HG03175 (cell line): ENCODE results near the gene ADGRE3.

Experiments
- ATAC-seq: cut with Tn5 transposase; IDR thresholded peaks from one replicate; pipeline ENCODE4 v1.9.1; 2021; ENCODE audit warnings: mild to moderate bottlenecking, moderate library complexity; ENCODE audit not compliant: unreplicated experiment

ADGRE3 gene, protein sequence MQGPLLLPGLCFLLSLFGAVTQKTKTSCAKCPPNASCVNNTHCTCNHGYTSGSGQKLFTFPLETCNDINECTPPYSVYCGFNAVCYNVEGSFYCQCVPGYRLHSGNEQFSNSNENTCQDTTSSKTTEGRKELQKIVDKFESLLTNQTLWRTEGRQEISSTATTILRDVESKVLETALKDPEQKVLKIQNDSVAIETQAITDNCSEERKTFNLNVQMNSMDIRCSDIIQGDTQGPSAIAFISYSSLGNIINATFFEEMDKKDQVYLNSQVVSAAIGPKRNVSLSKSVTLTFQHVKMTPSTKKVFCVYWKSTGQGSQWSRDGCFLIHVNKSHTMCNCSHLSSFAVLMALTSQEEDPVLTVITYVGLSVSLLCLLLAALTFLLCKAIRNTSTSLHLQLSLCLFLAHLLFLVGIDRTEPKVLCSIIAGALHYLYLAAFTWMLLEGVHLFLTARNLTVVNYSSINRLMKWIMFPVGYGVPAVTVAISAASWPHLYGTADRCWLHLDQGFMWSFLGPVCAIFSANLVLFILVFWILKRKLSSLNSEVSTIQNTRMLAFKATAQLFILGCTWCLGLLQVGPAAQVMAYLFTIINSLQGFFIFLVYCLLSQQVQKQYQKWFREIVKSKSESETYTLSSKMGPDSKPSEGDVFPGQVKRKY

GRCh38 chr19:14674764-14675163 lies at the start of gene ADGRE3:
Gene ADGRE3 (minus strand): TSS chr19:14674844. CDS start chr19:14674770, 74 bp downstream.
- ATAC-seq: no peak

- no peak for ATAC-seq
Observed at GRCh38 chr19:14722127-14722526, 47.5 kb upstream of the ADGRE3 start.

GRCh38 chr19:14719162-14719561 lies 44.5 kb upstream of the ADGRE3 start:
- ATAC-seq: no peak

- ATAC-seq: no peak
Observed at GRCh38 chr19:14718522-14719116, 44.0 kb upstream of the ADGRE3 start.

- ATAC-seq: no peak
Observed at GRCh38 chr19:14715841-14716240, 41.2 kb upstream of the ADGRE3 start.

DNA sequence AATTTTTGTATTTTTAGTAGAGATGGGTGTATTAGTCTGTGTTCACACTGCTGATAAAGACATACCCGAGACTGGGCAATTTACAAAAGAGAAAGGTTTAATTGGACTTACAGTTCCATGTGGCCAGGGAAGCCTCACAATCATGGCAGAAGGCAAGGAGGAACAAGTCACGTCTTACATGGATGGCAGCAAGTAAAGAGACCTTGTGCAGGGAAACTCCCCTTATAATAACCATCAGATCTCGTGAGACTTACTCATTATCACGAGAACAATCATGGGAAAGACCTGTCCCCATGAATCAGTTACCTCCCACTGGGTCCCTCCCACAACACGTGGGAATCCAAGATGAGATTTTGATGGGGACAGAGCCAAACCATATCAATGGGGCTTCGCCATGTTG lies 29.8 kb upstream of the ADGRE3 start:
- ATAC-seq: no peak

DNA sequence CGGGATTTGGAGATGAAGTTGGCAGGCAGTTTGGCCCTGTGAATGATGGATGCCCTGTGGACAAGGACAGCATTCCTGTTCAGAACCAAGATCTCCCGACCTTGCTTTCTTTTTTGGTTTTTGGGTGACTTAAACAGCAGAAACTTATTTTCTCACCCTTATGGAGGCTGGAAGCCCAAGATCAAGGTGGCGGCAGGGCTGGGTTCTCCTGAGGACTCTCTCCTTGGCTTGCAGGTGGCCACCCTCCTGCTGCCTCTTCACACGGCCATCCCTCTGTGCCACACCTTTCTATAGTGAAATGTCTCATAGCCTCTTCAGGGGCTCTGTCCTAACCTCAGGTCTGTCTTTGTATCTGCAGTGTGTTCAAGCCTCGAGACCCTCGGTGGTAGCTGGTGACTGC lies 29.2 kb upstream of the ADGRE3 start:
- ATAC-seq: no peak

- ATAC-seq: no peak
Observed at GRCh38 chr19:14700711-14701375, 26.2 kb upstream of the ADGRE3 start.

DNA sequence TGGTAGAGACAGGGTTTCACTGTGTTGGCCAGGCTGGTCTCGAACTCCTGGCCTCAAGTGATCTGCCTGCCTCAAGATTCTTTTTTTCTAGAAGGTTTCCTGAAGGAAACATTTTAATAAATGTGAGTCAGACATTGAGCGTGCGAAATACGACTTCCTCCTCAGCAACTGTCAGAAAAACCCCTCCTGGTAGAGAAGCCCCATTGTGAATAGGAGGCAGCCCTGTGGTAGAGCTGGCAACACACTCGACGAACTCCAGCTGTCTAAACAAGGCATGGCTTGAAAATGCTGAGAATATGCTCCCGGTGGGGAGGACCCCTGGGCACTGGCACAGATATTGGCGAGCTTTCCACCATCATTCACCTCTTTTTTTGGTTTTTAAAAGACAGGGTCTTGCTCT lies 25.0 kb upstream of the ADGRE3 start:
- no peak for ATAC-seq

DNA sequence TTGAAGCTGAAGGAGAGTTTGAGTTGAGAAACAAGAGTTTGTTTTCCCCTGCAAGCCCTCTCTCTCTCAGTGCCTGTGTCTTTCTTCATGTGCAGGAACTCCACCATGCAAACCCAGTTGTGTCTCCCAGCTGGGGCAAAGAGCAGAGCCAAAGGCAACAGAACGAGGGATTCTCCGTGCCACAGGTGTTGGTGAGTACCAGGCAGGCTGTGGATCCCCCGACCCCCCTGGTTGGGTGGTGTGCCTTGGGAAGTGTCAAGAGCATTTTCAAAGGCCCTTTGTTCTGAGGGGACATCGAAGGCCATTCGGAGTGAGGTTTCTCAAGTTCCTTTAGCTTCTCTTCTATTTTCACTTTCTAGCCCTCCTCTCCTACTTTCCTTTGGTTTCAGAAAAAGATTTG lies 20.8 kb upstream of the ADGRE3 start:
- no peak for ATAC-seq

DNA sequence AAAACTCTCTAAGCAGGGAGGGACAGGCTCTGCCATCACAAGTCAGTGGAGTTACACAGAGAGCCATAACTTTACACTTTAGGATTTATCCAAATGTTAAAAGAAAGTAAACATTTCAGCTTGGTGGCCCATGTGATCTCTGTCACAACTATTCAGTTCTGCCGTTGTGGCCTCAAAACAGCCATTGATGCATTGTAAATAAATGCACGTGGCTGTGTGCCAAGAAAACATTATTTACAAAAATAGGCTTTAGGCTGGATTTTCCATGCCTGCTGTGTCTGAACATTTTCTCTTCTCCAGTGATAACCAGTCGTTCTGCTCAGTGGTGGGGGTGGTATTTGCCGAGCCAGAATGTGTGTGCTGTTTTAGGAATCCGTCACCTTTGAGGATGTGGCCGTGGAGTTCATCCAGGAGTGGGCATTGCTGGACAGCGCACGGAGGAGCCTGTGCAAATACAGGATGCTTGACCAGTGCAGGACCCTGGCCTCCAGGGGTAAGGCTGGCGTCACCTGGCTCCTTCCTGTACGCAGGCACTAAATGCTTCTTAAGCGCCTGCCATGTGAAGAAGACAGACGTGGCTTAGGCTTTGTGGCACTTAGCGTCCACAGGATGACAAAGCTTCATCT lies 20.1 kb upstream of the ADGRE3 start:
- no peak for ATAC-seq

DNA sequence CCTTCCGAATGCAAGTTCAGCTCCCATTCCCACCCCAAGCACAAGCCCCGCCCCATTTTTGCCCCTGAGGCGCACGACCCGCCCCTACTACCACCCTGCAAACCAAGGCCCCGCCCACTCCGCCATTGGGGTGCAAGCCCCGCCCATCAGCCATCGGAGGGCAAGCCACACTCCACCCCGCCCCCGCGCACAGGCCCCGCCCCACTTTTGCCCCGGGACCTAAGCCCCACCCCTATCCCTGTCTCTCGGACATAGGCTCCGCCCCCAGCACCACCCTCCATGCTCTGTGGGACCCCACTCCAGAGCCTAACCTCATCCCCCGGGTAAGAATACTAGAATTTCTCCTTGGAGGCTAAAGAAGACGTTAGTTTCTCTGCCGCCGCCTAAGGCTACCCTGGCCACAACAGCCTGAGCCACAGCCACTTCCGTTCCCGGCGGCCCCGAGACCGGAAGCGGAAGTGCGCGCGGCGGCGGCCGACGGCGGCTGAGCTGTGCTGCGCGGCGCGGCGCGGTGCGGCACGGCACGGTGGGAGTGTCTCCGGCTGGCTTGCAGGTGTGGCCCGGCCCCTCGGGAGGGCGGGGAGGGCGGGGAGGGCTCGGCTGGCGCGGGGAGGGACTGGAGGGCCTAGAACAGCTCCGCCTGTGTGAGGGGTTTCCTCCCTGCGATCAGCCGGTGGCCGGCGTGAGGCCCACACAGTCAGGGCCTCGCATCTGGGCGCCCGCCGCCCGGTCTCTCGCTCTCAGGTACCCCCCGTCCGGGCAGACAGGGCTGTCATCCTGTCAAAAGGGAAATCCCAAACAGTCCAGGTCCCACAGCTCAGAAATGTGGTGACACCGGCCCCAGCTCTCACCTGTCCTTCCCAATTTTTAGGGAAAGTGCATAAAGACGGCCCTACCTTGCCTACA lies 15.2 kb upstream of the ADGRE3 start, which contains the start of gene ZNF333:
ZNF333 (plus strand) TSS at position 451 of the 906 bp plus-strand sequence. CDS start 3,444 bp downstream, outside the sequence.
- ATAC-seq: peak; percentile 92

GRCh38 chr19:14686411-14686810 lies 11.8 kb upstream of the ADGRE3 start:
- no peak for ATAC-seq

- ATAC-seq: no peak
Observed at GRCh38 chr19:14683439-14683838, 8.8 kb upstream of the ADGRE3 start.

- no peak for ATAC-seq
Observed at GRCh38 chr19:14682084-14682483, 7.4 kb upstream of the ADGRE3 start.

DNA sequence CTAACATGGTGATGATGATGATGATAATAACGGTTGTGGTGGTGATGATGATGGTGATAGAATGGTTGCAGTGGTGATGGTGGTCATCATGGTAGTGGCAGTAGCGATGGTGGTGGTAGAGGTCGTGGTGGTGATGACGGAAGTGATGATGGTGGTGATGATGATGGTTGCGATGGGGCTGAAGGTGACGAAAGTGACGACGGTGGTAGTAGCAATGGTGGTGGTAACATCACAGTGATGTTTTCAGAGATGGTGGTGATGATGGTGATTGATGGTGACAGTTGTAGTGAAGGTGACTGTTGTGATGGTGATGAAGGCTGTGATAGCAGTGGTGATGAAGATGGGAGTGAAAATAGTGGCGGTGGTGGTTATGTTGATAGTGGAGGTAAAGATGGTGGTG lies 3.6 kb upstream of the ADGRE3 start:
- no peak for ATAC-seq

DNA sequence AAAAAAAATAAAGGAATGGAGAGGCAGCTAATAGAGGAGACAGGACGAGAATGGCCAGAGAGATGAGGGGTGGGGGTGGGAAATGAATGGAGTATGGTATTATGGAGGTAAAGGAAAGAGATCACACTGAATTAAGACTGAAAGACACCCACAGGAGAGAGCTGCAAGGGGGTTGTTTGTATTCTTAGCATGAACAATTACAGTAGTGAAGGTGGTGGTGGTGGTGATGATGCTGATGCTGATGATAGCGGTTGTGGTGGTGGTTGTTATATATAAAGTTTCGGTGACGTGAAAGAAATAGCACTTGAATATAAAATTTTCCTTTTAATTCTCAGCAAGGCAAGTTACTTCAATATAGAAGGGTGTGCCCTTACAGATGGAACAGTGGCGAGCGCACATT lies 2.8 kb upstream of the ADGRE3 start:
- ATAC-seq: no peak

GRCh38 chr19:14676762-14677161 lies 2.1 kb upstream of the ADGRE3 start:
- ATAC-seq: no peak

DNA sequence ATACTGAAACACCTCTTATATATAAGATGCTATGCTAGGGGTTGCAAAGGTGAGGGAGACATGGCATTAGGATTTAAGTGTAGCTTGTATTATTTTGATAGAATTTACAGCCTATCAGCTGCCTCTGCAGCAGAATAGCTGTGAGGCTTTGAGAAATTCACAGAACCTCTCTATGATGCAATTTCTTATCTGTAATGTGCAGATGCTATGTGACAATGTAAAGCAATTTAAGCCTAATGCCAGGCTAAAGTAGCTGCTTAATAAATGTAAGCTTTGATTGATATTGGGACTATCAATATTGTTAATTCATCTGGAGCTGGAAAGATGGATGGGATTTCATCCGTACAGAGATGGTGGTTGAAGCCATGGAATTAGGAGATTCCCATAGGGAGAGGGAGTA lies 1.6 kb downstream of the ADGRE3 start:
- no peak for ATAC-seq
